Measurements from ENCODE around the gene SAP25. TPM values are rescaled to one million over a fixed set of nuclear protein-coding genes. Genes with fewer than 3 reads are reported as not detected.
"Not testable (repeated sequence)": the region's sequence is repeated elsewhere in the genome, so short reads cannot be mapped to it uniquely, and the experiment has no call there.

SAP25 gene
- total RNA-seq, 2 donors from 2014 or later, result 1.1 TPM

DNA sequence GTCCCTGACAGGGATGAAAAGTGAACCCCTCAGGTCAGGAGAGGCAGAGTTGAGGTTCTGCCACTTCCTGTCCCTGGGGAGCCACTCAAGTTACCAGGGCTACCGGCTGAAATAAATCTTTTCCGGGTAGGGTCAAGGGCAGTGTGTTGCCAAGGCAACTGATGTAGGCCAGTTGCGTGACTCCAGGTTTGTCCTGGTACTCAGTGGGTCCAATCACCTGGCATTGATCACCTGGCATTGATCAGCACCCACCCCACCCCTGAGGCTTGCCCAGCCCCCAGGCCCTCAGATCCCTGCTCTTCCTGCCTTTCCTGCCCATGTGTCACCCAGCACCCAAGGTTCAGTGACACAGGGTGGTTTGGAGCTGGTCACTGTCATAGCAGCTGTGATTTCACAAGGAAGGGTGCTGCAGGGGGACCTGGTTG lies 5.9 kb downstream of the SAP25 start:
- peak; percentile 2 for ATAC-seq
- no peak for DNase-seq
- intact Hi-C loops (cut with DNase I, micrococcal nuclease), result no loop called here

DNA sequence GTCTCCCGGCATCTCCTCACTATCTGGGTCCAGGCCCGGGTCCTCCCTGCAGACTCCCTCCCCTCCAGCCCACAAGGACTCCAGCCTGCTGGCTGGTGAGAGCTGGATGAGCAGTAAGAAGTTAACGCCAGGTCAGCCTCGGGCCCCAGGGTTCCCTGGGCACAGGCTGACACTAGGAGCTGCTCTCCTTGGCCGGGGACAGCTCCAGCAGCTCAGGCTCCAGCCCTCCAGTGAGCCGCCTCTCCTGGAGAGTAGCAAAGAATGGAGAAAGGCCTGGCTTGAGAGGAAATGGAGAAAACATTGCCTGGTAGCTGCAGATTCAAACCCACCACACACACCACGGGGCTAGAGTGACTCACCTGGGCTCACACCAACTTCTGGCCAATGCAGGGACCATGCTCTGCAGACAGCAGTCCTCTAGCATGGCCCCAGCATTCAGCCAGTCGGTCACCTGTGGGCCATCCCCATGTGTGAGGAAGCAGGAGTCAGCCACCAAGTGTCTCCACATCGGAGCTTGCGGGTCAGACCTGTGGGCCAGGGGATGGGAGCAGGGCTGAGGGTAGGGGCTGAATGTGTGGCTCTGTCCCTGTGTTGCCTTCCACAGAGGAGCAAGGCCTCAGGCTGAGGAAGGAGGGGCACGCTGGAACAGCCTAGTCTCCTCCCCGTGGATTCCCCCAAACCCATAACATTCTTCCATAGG lies 6.5 kb downstream of the SAP25 start:
- ATAC-seq, result no peak
- no peak for DNase-seq
- intact Hi-C loops (cut with DNase I, micrococcal nuclease), result no loop called here

DNA sequence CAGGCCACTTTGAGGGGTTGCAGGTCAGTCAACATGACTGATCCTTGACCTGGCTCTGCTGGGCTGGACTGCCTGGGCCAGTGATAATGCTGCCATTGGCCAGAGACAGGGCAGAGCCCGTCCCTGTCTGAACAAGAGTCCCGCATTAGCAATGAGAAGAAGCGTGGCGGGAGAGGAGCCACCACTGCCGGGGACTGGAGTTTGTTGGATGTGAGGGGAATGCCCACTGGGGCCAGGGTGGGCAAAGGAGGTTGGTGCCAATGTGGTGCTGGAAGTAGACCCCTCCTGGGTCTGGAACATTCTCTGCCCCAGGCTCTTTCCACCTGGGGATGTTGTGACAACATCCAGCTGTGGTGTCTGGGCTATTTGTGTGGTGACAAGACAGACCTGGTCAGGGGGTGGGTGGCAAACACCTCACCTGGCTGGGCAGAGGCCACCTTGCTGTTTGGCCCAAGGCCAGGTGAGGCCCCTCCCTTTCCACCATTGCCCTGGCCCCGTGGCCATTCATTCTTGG lies 7.6 kb downstream of the SAP25 start:
- no peak for DNase-seq
- no peak for ATAC-seq
- intact Hi-C loops (cut with DNase I, micrococcal nuclease), result no loop called here

DNA sequence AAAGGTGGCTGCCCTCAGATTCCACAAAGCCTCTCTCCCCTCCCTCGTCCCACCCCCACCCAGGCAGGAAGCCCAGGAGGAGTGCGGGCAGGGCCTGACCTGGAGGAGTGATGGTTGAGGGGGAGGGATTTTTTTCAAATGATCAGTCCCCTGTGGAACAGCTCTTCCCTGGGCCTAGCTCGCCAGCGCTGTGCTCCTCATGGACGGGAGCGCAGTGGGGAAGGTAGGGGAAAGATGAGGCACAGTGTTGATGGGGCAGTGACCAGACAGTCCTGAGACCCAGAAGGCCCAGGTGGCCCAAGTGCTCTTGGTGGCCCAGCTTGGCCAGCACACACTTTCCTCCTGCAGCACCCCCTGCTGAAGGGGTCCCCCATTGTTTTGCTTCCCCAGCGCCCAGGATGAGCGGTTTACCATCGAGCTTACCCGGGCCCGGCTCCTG lies 8.5 kb downstream of the SAP25 start:
- ATAC-seq (no peak), DNase-seq (no peak)
- intact Hi-C loops (cut with DNase I, micrococcal nuclease), result no loop called here

DNA sequence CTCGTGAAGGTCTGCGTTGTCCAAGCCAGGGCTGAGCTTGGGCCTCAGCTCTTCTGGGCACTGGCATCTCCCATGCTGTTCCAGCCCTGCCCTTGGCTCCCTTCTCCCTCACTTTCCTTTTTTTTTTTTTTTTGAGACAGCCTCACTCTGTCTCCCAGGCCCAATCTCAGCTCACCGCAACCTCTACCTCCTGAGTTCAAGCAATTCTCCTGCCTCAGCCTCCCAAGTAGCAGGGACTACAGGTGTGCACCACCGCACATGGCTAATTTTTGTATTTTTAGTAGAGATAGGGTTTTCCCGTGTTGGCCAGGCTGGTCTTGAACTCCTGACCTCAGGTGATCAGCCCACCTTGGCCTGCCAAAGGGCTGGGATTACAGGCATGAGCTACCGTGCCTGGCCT lies 9.3 kb downstream of the SAP25 start:
- intact Hi-C loops (cut with DNase I, micrococcal nuclease); ATAC-seq; DNase-seq: not testable (repeated sequence)

DNA sequence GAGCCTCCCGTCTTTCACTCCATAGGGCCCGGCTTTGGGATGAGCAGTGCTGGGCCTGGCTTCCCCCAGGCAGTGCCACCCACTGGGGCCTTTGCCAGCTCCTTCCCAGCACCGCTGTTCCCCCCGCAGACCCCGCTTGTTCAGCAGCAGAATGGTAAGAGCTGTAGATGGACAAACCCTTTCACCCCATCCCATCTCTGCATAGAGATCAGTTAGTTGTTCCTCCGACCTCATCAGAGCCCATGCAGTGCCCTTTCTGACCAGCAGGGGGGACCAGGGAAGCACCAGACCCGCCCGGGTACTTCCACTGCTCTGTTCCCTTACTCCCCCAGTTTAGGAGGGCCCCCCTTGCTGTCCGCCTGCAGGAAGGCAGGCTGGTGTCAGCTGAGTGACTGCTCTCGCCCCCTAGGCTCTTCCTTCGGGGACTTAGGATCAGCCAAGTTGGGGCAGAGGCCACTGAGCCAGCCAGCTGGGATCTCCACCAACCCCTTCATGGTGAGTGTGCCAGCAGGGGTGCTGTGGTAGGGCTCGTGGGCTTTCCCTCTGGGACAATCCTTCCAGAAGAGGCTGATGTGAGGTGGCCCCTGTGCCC lies 9.8 kb downstream of the SAP25 start:
- ATAC-seq (peak; percentile 32), DNase-seq (peak; percentile 70 to 92)
- intact Hi-C loops (cut with DNase I, micrococcal nuclease), result no loop called here

DNA sequence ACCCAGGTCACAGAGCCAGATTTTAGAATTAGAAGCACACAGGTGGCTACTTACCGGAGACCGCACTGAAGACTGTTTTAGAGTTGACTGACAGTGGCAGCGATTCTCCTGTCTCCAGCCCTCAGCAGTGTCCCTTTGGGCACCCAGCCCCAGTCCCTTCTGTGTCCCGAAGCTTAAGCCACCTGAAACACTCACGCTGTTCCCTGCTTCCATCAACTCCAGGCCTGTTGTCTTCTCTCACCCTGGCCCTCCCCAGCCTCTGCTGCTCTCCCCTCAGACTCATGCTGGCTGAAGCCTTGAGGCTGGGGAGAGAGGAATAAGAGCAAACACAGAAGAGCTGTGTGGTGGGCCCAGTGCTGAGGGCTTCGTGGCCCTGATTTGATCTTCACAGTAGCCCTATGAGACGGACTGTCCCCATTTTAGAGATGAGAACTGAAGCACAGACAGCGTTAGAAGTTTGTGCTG lies 10.6 kb downstream of the SAP25 start:
- no peak for DNase-seq
- intact Hi-C loops (cut with DNase I, micrococcal nuclease), result no loop called here
- ATAC-seq, result no peak

DNA sequence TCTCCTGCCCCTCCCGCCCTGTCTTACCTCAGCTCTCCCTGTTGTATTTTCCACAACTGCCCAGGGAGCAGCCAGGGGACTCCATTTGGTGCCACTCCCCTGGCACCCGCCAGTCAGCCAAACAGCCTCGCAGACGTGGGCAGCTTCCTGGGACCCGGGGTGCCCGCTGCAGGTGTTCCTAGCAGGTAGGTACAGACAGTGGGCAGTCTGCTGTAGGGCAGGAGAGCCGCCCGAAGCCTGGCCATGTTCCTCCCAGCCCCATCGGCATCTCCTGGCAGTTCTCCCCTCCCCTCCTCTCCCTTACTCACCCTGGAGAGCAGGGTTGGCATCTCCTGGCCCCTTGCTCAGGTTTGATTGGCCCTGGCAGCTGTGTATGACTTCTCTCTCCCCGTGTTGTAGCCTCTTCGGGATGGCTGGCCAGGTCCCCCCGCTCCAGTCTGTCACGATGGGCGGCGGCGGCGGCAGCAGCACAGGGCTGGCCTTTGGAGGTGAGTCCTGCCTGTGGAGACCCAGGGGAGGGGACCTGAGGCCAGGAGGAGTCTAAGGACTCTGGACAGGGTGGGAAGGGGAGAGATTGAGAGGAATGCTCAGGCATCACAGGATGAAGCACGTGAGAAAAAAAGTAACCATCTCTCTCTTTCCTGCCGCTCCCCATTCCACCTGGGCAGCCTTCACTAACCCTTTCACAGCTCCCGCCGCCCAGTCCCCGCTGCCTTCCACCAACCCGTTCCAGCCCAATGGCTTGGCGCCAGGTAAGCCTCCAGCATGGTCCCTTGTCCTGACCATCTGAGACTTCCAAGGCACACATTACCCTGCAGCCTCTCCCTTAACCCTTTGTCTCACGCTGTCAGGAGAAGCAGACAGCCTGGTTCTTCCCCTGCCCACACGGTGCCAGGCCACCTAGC lies 11.3 kb downstream of the SAP25 start:
- no peak for DNase-seq
- no peak for ATAC-seq
- intact Hi-C loops (cut with DNase I, micrococcal nuclease), result no loop called here

DNA sequence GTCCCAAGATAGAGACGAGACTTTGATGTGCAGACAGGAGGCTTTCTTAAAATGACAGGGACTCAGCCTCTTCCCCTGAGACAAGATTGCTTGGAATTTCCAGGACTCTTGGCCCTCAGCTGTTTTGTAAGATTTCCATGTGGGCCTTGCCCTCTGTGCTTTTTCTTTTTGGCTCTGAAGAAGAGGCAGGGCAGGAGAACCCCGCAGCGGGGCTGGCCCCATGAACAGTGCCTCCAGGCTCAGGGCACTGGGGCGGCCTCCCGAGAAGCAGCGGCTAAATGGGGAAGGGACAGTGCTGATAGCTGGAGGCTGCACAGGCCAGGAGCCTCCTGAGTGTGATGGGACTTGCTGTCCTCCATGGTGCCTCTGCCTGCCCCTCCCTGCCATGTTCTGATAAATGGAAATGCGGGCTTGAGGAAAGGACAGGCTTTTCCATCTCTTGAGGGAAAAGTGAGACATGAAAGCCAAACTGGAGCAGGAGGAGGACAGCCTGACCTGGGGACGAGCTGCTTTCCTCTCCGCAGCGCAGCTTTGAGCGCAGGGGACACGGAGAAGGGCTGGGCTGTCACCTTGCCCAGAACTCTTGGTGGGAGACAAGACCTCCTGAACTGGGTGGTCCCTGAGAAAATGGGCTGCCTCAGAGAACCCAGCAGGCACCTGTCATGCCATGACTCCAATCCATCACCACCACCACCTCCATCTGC lies 12.1 kb downstream of the SAP25 start:
- no peak for DNase-seq
- no peak for ATAC-seq
- intact Hi-C loops (cut with DNase I, micrococcal nuclease), result no loop called here

DNA sequence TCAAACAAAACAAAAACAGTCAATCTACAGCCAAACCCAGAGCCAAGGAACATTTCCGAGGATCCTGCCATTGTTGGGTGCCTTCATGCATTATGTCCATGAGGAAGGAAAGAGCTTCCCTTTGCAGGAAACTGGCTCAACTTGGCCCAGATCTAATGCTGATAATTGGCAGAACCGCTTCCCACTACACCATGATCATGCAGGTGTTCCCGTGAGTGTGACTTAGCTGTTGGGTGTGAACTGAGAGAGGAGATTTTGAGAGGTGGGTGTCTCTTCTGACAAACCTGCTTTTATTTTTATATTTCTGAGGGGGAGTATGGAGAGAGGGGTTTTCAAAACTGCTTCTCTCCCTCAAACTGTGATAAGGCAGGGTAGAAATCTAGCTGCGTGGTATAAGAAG lies 14.6 kb downstream of the SAP25 start:
- DNase-seq, result no peak

DNA sequence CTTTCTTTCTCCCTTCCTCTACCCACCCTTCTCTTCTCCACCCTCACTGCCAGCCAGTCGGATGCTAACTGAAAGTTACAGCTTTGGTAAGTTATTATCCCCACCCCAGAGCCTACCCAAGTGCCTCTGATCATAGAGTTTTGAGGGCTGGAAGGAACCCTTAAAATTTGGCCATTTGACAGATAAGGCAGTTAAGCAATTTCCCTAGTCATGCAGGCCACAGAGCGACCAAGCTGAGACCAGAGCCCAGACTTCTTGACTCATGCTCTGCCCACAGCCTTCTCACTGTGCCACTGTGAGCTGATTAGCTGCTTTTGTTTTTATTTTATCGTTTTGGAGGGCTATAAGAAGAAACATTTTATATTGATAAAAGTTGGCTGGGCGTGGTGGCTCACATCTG lies 17.2 kb downstream of the SAP25 start:
- DNase-seq, result no peak
- intact Hi-C loops (cut with DNase I, micrococcal nuclease), result loop anchor here (5.0 kb wide), 1 partner anchor 84 kb away; no protein-coding TSS in a partner anchor
- no peak for ATAC-seq

More for the DNA sequence above, 14.6 kb downstream of the SAP25 start:
- no peak for ATAC-seq
- intact Hi-C loops (cut with DNase I, micrococcal nuclease), result loop anchor here (5.0 kb wide), 1 partner anchor 87 kb away; no protein-coding TSS in a partner anchor

DNA sequence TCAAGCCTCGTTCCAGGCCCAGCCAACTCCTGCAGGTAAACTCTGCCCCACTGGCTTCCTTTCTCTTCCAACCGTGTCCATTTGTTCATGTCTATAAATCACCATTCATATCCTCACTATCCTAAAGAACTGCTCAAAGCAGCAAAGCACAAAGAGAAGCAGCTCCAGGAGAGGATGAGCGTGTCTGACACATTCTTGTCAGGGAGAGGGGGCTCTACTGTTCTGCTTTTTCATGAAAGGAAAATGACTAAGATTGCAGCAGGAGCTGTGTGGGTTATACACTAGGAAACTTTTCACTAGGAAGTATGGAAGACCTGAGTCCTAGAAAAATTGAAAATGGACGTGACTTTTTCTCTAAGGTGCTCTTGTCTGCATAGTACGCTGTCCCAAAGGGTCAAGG lies 18.0 kb downstream of the SAP25 start:
- intact Hi-C loops (cut with DNase I, micrococcal nuclease), result loop anchor here (5.0 kb wide), 1 partner anchor 83 kb away; no protein-coding TSS in a partner anchor
- ATAC-seq, result no peak
- no peak for DNase-seq

DNA sequence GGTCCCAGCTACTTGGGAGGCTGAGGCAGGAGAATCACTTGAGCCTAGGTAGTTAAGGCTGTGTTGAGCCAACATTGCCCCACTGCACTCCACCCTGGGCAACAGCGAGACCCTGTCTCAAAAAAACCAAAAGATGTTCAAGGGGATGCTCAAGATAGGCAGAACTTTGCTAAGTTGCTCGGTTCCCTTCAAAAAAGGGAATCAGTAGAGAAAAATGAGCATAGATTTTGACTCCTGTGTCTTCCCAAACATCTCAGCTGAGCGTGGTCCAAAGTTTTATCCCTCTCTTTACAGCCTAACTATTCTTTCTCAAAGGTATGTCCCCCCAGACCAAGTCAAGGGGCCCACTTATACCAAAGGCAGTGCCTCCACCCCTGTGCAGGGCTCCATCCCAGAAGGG lies 20.7 kb downstream of the SAP25 start:
- ATAC-seq, result no peak
- no peak for DNase-seq
- intact Hi-C loops (cut with DNase I, micrococcal nuclease), result no loop called here

DNA sequence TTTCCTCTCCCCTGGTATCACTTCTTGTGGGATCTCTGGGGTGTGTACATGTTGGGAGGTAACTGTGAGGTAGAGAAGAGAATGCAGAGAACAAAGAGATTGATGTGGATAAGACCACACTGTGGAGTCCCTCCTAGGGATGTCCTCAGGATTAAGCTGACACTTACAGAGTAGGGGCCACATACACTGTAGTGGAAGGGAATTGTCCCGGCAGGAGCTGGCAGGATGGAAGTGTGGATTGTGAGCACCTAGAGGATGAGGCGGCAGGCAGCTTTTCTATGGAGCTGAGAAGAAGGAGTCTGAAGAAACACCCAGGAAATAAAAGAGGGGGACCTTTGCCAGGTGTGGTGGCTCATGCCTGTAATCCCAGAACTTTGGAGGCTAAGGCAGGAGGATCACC lies 21.2 kb downstream of the SAP25 start:
- intact Hi-C loops (cut with DNase I, micrococcal nuclease), result no loop called here
- DNase-seq, result no peak
- no peak for ATAC-seq

DNA sequence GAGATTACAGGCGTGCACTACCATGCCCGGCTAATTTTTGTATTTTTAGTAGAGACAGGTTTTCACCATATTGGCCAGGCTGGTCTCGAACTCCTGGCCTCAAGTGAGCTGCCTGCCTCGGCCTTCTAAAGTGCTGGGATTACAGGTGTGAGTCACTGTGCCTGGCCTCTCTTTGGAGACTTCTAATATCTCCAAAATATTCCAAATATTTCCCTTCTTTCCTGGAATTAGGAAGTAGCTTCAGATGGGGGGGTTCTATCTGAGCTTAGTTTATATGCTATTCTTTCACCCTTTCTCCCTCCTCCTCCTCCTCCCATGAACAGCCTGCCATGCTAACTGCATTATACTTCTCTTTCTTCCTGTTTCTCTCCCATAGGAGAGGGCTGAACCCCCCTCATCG lies 25.3 kb downstream of the SAP25 start:
- ATAC-seq; DNase-seq; intact Hi-C loops (cut with DNase I, micrococcal nuclease): not testable (repeated sequence)

DNA sequence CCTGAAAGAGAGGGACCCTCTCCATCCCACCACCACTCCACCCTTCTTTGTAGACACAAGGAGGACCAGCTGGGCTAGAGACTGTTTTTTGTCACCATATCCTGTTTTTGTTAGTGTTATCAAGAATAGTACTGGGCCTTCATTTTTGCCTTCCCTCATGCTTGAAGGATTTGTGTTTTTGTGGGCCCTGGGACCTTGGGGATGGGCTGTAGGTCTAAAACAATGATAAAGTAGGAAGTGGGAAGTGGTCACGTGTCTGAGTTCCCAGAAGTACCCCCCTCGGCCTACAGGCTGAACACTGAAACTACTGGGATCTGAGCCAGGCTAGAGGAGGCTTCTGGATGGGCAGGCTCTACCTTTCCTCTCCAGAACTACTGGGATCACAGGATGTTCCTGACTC lies 25.8 kb downstream of the SAP25 start:
- intact Hi-C loops (cut with DNase I, micrococcal nuclease), result no loop called here
- ATAC-seq (no peak), DNase-seq (no peak)

DNA sequence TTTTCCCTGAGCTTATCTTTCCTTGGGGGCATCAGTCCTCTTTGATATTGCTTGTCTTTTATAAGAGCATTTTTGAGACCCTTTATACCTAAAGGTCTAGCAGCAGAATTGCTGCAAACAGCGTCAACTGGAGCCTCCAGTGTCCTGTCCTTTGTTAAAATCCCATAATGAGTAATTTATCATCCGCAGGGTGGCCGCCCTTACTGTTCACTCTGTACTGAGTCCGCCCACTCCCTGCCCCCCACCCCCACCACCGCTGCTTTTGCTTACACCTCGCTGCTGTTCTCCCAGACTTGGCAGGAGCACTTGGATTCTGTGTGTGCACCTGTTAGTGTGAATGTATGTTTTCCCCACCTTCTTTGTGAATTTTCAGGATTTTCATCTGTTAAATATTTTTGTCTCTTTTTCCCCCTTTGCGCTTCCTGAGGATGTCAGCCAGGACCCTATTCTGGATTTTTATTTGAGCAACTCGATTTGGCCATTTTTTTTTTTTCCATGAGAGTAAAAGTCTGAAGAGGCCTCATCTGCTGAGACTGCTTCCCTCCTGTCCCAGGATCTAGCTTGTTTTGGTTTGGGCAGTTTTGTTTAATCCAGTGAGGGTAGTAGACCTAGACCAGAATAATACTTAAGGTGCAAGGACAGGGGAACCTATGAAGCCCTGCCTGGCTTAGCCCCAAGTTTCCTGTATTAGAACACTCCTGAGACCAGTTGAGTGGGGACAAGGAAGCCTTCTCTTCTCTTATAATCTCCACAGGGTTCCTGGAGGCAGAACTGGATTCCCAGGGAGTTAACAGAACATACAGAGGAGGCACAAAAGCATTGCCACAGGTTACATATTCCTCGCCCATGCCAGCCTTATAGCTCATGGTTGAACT lies 26.5 kb downstream of the SAP25 start:
- ATAC-seq (peak; percentile 55), DNase-seq (peak; percentile 52 to 68)
- intact Hi-C loops (cut with DNase I, micrococcal nuclease), result no loop called here

Measured in left colon (tissue), 2 donors.